Suprapubic skin (tissue), 4 donors: Measurements from ENCODE around the gene VCX3B.

Source experiments
- EP300 ChIP-seq: sonication (generic); formaldehyde crosslinking; IDR thresholded peaks from one replicate; pipeline ENCODE4 v1.6.1; 2017; ENCODE audit warnings: antibody characterized with exemption
- POLR2AphosphoS5 ChIP-seq, 3 donors: sonication (generic); formaldehyde crosslinking; IDR thresholded peaks; one replicate each; pipeline ENCODE4 v1.6.1; 2017; ENCODE audit warnings: antibody characterized with exemption in 3 of 3
- TF ChIP-seq, protein P1 (sequence below), 2 donors: fragments of 200-600 bp in 1 of 2; fragments of 450-650 bp in 1 of 2; sonication (generic) in 1 of 2; IDR thresholded peaks; one replicate each; pipeline ENCODE4 v1.5.1; 2016 to 2019; ENCODE audit warnings: antibody characterized with exemption in 2 of 2, mild to moderate bottlenecking in 1 of 2, moderate library complexity in 1 of 2

GRCh38 chrX:8500203-8500602 lies 35.6 kb downstream of the VCX3B start:
- TF ChIP-seq, protein P1, sequence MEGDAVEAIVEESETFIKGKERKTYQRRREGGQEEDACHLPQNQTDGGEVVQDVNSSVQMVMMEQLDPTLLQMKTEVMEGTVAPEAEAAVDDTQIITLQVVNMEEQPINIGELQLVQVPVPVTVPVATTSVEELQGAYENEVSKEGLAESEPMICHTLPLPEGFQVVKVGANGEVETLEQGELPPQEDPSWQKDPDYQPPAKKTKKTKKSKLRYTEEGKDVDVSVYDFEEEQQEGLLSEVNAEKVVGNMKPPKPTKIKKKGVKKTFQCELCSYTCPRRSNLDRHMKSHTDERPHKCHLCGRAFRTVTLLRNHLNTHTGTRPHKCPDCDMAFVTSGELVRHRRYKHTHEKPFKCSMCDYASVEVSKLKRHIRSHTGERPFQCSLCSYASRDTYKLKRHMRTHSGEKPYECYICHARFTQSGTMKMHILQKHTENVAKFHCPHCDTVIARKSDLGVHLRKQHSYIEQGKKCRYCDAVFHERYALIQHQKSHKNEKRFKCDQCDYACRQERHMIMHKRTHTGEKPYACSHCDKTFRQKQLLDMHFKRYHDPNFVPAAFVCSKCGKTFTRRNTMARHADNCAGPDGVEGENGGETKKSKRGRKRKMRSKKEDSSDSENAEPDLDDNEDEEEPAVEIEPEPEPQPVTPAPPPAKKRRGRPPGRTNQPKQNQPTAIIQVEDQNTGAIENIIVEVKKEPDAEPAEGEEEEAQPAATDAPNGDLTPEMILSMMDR (IDR thresholded peaks at IDR 0.05) = no peak
- TF ChIP-seq POLR2AphosphoS5 (IDR thresholded peaks at IDR 0.05) (no peak), EP300 (no peak)
